OCI-LY7 (cell line): ENCODE data around the gene TXNRD1. TPM values are rescaled to one million over a fixed set of nuclear protein-coding genes. Genes with fewer than 3 reads are reported as not detected.

Source experiments
- BruUV-seq: library from RNA; stranded (reverse); fragments of 400-500 nt; replicated peaks from 2 replicates; lab custom pipeline; 2021; lab: Mats Ljungman, UMichigan
- CTCF ChIA-PET: fragments of 300-600 bp; sonication (Branson Sonifier 250); formaldehyde crosslinking; loops from one replicate; lab custom pipeline; 2022; ENCODE audit warnings: antibody characterized with exemption; ENCODE audit not compliant: unreplicated experiment; lab: Charles Lee
- POLR2A ChIA-PET: fragments of 300-600 bp; sonication (Branson Sonifier 250); formaldehyde crosslinking; loops from one replicate; lab custom pipeline; 2022; ENCODE audit warnings: antibody characterized with exemption; lab: Charles Lee
- DNase-seq: peaks from one replicate; pipeline ENCODE4 v3.0.0-alpha.2; 2015; ENCODE audit warnings: low spot score
- H2AFZ ChIP-seq: fragments of 200-600 bp; sonication (generic), shearing (Covaris generic); 2 replicates; pipeline ENCODE4 v1.6.1; 2014; ENCODE audit warnings: mild to moderate bottlenecking, antibody characterized with exemption, low read length, moderate library complexity
- H3K27ac ChIP-seq: fragments of 200-600 bp; sonication (generic); 2 replicates; pipeline ENCODE4 v1.5.1; 2014; ENCODE audit warnings: mixed run types, low read depth, mild to moderate bottlenecking, moderate library complexity, low read length, inconsistent platforms; ENCODE audit not compliant: poor library complexity, severe bottlenecking
- H3K36me3 ChIP-seq: fragments of 200-600 bp; sonication (generic); 2 replicates; pipeline ENCODE4 v1.6.1; 2014; ENCODE audit warnings: mild to moderate bottlenecking, antibody characterized with exemption, low read length, moderate library complexity, mixed read lengths; ENCODE audit not compliant: insufficient read depth
- H3K4me1 ChIP-seq: fragments of 200-600 bp; sonication (generic); 2 replicates; pipeline ENCODE4 v1.5.1; 2014; ENCODE audit warnings: mild to moderate bottlenecking, low read length; ENCODE audit not compliant: insufficient read depth, poor library complexity, severe bottlenecking
- H3K4me2 ChIP-seq: fragments of 200-600 bp; sonication (generic); 2 replicates; pipeline ENCODE4 v1.6.1; 2014; ENCODE audit warnings: mild to moderate bottlenecking, low read length
- H3K4me3 ChIP-seq: fragments of 200-600 bp; sonication (generic); 2 replicates; pipeline ENCODE4 v1.5.1; 2014; ENCODE audit warnings: mild to moderate bottlenecking, low read depth, low read length; ENCODE audit not compliant: poor library complexity, severe bottlenecking
- H3K79me2 ChIP-seq: fragments of 200-600 bp; sonication (generic); 2 replicates; pipeline ENCODE4 v1.6.1; 2016; ENCODE audit warnings: low read depth, mild to moderate bottlenecking, low read length, moderate library complexity, mixed read lengths; ENCODE audit not compliant: insufficient read depth
- H3K9me2 ChIP-seq: fragments of 200-600 bp; sonication (generic); 2 replicates; pipeline ENCODE4 v1.6.1; 2016; ENCODE audit warnings: mild to moderate bottlenecking, low read length, mixed read lengths; ENCODE audit not compliant: insufficient read depth
- H3K9me3 ChIP-seq: fragments of 200-600 bp; sonication (generic); 2 replicates; pipeline ENCODE4 v1.6.1; 2014; ENCODE audit warnings: mild to moderate bottlenecking, mixed run types, low read length, mixed read lengths
- H4K20me1 ChIP-seq: fragments of 200-600 bp; sonication (generic); 2 replicates; pipeline ENCODE4 v1.6.1; 2014; ENCODE audit warnings: mild to moderate bottlenecking, antibody characterized with exemption, low read length, moderate library complexity, mixed read lengths; ENCODE audit not compliant: insufficient read depth
- EZH2phosphoT487 ChIP-seq: fragments of 200-600 bp; sonication (generic); IDR thresholded peaks from 2 replicates; pipeline ENCODE4 v1.6.1; 2018; ENCODE audit warnings: low read depth, borderline replicate concordance, mild to moderate bottlenecking, mixed run types, antibody characterized with exemption, low read length, moderate library complexity, mixed read lengths
- intact Hi-C: fragments of 100-400 bp; cut with micrococcal nuclease; formaldehyde crosslinking; loops from one replicate; pipeline ENCODE4 v1.10.0; 2022; ENCODE audit not compliant: unreplicated experiment
- total RNA-seq, 2 experiments: library from RNA; depleted of rRNA in 1 of 2; stranded (reverse); fragments of >200 nt in 1 of 2; shearing (Covaris generic) in 1 of 2; gene quantifications; 2 replicates each; pipeline ENCODE4 v1.2.3, GENCODE V29; 2014 to 2022
- TF ChIP-seq, protein P1 (sequence below): fragments of 200-600 bp; sonication (generic); conservative IDR thresholded peaks from 2 replicates; pipeline ENCODE4 v1.5.1; 2014; ENCODE audit warnings: mild to moderate bottlenecking, antibody characterized with exemption, low read length, moderate library complexity, mixed read lengths

Gene TXNRD1
- total RNA-seq, 2 experiments from 2014 or later: 117 to 132 TPM

DNA sequence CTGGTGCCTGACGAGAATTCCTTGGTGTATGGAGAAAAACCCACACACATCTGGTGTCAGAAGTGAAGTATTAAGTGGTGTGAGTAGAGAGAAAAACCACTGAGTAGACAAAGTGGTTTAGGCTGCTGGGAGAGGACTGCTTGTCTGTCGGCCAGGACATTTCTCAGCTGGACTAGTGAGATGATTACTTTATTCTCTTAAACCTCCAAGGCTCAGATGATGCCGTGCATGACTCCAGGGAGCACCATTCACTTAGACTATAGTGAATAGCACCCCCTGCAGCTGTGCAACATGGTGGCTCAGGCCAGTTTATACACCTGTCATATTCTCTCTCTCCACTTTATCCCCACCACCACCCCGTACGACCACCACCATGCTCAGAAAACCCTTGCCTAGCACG is 49.1 kb upstream of the TXNRD1 start:
- no peaks in the 10 kb centered on the region for H4K20me1 ChIP-seq
- POLR2A ChIA-PET: interaction anchor here (0.6 kb wide), 1 partner anchor 175 kb away, joined by 4 read pairs; no protein-coding TSS in a partner anchor
- CTCF ChIA-PET: no interaction called here
- H3K9me2 ChIP-seq: no peaks in the 10 kb centered on the region
- H3K4me1 ChIP-seq: no peaks in the 10 kb centered on the region
- H3K27ac ChIP-seq: no peak overlapping the region
- H3K36me3 ChIP-seq: no peaks in the 10 kb centered on the region
- no peak overlapping the region for H3K4me3 ChIP-seq
- no peak overlapping the region for H3K4me2 ChIP-seq
- DNase-seq: no peak
- no peak overlapping the region for H2AFZ ChIP-seq
- H3K9me3 ChIP-seq: no peaks in the 10 kb centered on the region
- intact Hi-C loops: no loop called here
- no TSS peak for BruUV-seq
- TF ChIP-seq, protein P1, sequence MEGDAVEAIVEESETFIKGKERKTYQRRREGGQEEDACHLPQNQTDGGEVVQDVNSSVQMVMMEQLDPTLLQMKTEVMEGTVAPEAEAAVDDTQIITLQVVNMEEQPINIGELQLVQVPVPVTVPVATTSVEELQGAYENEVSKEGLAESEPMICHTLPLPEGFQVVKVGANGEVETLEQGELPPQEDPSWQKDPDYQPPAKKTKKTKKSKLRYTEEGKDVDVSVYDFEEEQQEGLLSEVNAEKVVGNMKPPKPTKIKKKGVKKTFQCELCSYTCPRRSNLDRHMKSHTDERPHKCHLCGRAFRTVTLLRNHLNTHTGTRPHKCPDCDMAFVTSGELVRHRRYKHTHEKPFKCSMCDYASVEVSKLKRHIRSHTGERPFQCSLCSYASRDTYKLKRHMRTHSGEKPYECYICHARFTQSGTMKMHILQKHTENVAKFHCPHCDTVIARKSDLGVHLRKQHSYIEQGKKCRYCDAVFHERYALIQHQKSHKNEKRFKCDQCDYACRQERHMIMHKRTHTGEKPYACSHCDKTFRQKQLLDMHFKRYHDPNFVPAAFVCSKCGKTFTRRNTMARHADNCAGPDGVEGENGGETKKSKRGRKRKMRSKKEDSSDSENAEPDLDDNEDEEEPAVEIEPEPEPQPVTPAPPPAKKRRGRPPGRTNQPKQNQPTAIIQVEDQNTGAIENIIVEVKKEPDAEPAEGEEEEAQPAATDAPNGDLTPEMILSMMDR: no peak
- TF ChIP-seq EZH2phosphoT487: no peak
- no peaks in the 10 kb centered on the region for H3K79me2 ChIP-seq

- Histone ChIP-seq H3K4me1 (no peaks in the 10 kb centered on the region), H3K9me3 (no peaks in the 10 kb centered on the region), H4K20me1 (no peaks in the 10 kb centered on the region), H3K79me2 (no peaks in the 10 kb centered on the region), H3K4me3 (no peak overlapping the region), H3K36me3 (no peaks in the 10 kb centered on the region), H2AFZ (no peak overlapping the region), H3K27ac (no peak overlapping the region), H3K4me2 (no peak overlapping the region), H3K9me2 (no peaks in the 10 kb centered on the region)
- no peak for DNase-seq
- no TSS peak for BruUV-seq
- ChIA-PET POLR2A (no interaction called here), CTCF (no interaction called here)
- TF ChIP-seq, protein P1: no peak
- no peak for TF ChIP-seq EZH2phosphoT487
- intact Hi-C loops: no loop called here
Observed at GRCh38 chr12:104167519-104168458, 47.8 kb upstream of the TXNRD1 start.

GRCh38 chr12:104168596-104168995 is 47.0 kb upstream of the TXNRD1 start:
- ChIA-PET POLR2A (no interaction called here), CTCF (no interaction called here)
- H3K9me2 ChIP-seq: no peaks in the 10 kb centered on the region
- H2AFZ ChIP-seq: no peak overlapping the region
- H3K27ac ChIP-seq: no peak overlapping the region
- H3K4me1 ChIP-seq: no peaks in the 10 kb centered on the region
- intact Hi-C loops: no loop called here
- H3K9me3 ChIP-seq: no peaks in the 10 kb centered on the region
- H3K79me2 ChIP-seq: no peaks in the 10 kb centered on the region
- DNase-seq: no peak
- H3K36me3 ChIP-seq: no peaks in the 10 kb centered on the region
- TF ChIP-seq EZH2phosphoT487: no peak
- TF ChIP-seq, protein P1: no peak
- H3K4me2 ChIP-seq: no peak overlapping the region
- no peaks in the 10 kb centered on the region for H4K20me1 ChIP-seq
- no peak overlapping the region for H3K4me3 ChIP-seq
- BruUV-seq: no TSS peak
